Fibroblast of skin of back (primary cell): ENCODE data around the gene TOX2.

Experiments
- DNase-seq: peaks from one replicate; pipeline ENCODE4 v3.0.0-alpha.2; 2013

TOX2 gene

GRCh38 chr20:44002861-44003260 lies 88.2 kb downstream of the TOX2 start:
- DNase-seq: no peak

GRCh38 chr20:44003609-44004008 lies 89.0 kb downstream of the TOX2 start:
- DNase-seq: no peak

- no peak for DNase-seq
Observed at GRCh38 chr20:44004306-44004915, 89.8 kb downstream of the TOX2 start.

GRCh38 chr20:44005661-44006060 lies 91.0 kb downstream of the TOX2 start:
- DNase-seq: no peak

GRCh38 chr20:44006126-44006525 lies 91.5 kb downstream of the TOX2 start:
- no peak for DNase-seq

GRCh38 chr20:44006578-44006977 lies 91.9 kb downstream of the TOX2 start:
- no peak for DNase-seq

GRCh38 chr20:44008806-44009678 lies 94.4 kb downstream of the TOX2 start:
- DNase-seq: no peak

GRCh38 chr20:44009679-44009992 lies 95.0 kb downstream of the TOX2 start:
- no peak for DNase-seq

- DNase-seq: no peak
Observed at GRCh38 chr20:44010162-44010704, 95.6 kb downstream of the TOX2 start.

- no peak for DNase-seq
Observed at GRCh38 chr20:44011251-44011940, 96.7 kb downstream of the TOX2 start.

- no peak for DNase-seq
Observed at GRCh38 chr20:44012466-44013226, 98.0 kb downstream of the TOX2 start.

- no peak for DNase-seq
Observed at GRCh38 chr20:44014807-44015732, 100.4 kb downstream of the TOX2 start.

GRCh38 chr20:44015733-44016103 lies 101.1 kb downstream of the TOX2 start:
- DNase-seq: no peak

- DNase-seq: no peak
Observed at GRCh38 chr20:44016525-44016924, 101.9 kb downstream of the TOX2 start.

- DNase-seq: no peak
Observed at GRCh38 chr20:44017211-44017610, 102.6 kb downstream of the TOX2 start.

- no peak for DNase-seq
Observed at GRCh38 chr20:44017905-44018258, 103.2 kb downstream of the TOX2 start.

GRCh38 chr20:44018259-44018941 lies 103.7 kb downstream of the TOX2 start:
- DNase-seq: peak; percentile 88

GRCh38 chr20:44018942-44019637 lies 104.4 kb downstream of the TOX2 start:
- DNase-seq: no peak

GRCh38 chr20:44019638-44020335 lies 105.1 kb downstream of the TOX2 start:
- DNase-seq: peak; percentile 17
